K562 (cell line): ENCODE measurements around the gene ADGRD1. TPM values are rescaled to one million over a fixed set of nuclear protein-coding genes. Genes with fewer than 3 reads are reported as not detected.

Experiments used
- ATAC-seq: fragments of 200-7000 bp; cut with Tn5 transposase; 3 replicates; pipeline ENCODE4 v1.9.1; 2020; ENCODE audit warnings: moderate library complexity
- BruUV-seq: library from RNA; stranded (reverse); fragments of 400-500 nt; replicated peaks from 2 replicates; lab custom pipeline; 2021; lab: Mats Ljungman, UMichigan
- CTCF ChIA-PET: fragments of 300-600 bp; formaldehyde crosslinking; extraction: SDS; loops from one replicate; lab custom pipeline; 2021; ENCODE audit warnings: low intra/inter-chr PET ratio; lab: Yijun Ruan, JAX
- POLR2A ChIA-PET: fragments of 300-600, 350-650 bp; sonication (Branson Sonifier 250); formaldehyde crosslinking; extraction: SDS; loops from one replicate; lab custom pipeline; 2021; ENCODE audit warnings: antibody characterized with exemption, inconsistent platforms; lab: Yijun Ruan, JAX
- DNase-seq, 4 experiments: peaks; one replicate each; pipeline versions ENCODE4 v3.0.0 to v3.0.0-alpha.2; 2011 to 2018; ENCODE audit warnings: low spot score in 3 of 4, mixed read lengths in 3 of 4; ENCODE audit errors: extremely low read depth in 1 of 4
- FAIRE-seq: peaks from 2 replicates; lab custom pipeline; 2011; peaks lifted over from hg19 to GRCh38; lab: Jason Lieb, UNC
- H2AFZ ChIP-seq: 2 replicates; pipeline ENCODE4 v1.6.0; 2011; ENCODE audit warnings: low read depth, low read length, control low read depth, inconsistent platforms
- H3K27ac ChIP-seq: fragments of 200-600 bp; 3 replicates; pipeline ENCODE4 v1.8.0; 2011; ENCODE audit warnings: low read depth, mild to moderate bottlenecking, control low read depth, inconsistent platforms, low read length, moderate library complexity, mixed read lengths; ENCODE audit errors: extremely low read depth
- H3K27me3 ChIP-seq, 2 experiments: fragments of 300-600 bp in 1 of 2; 2 replicates in 1 of 2; 3 replicates in 1 of 2; pipeline versions ENCODE4 v1.6.0 to v1.8.0; 2011; ENCODE audit warnings: inconsistent platforms in 2 of 2, low read length in 2 of 2, mild to moderate bottlenecking in 1 of 2, mixed read lengths in 1 of 2, moderate library complexity in 1 of 2; ENCODE audit not compliant: control insufficient read depth in 2 of 2, insufficient read depth in 2 of 2
- H3K36me3 ChIP-seq: fragments of 300-600 bp; 3 replicates; pipeline ENCODE4 v1.8.0; 2011; ENCODE audit warnings: mild to moderate bottlenecking, low read length, inconsistent platforms; ENCODE audit not compliant: control insufficient read depth, insufficient read depth
- H3K4me1 ChIP-seq, 2 experiments: fragments of 200-600 bp in 1 of 2; replicated peaks in 1 of 2; 2 replicates in 1 of 2; 3 replicates in 1 of 2; pipeline versions ENCODE4 v1.5.1 to v1.8.0; 2011; ENCODE audit warnings: inconsistent platforms in 2 of 2, low read length in 2 of 2, mild to moderate bottlenecking in 1 of 2, mixed read lengths in 1 of 2, moderate library complexity in 1 of 2; ENCODE audit not compliant: control insufficient read depth in 2 of 2, insufficient read depth in 2 of 2
- H3K4me2 ChIP-seq: 2 replicates; pipeline ENCODE4 v1.6.1; 2011; ENCODE audit warnings: low read length, control low read depth, inconsistent platforms, mixed read lengths; ENCODE audit not compliant: insufficient read depth
- H3K4me3 ChIP-seq: fragments of 200-600 bp; sonication (generic), shearing (Covaris generic); 2 replicates; pipeline ENCODE4 v1.5.1; 2016; ENCODE audit warnings: control low read depth, inconsistent platforms
- H3K79me2 ChIP-seq: fragments of 200-600 bp; 3 replicates; pipeline ENCODE4 v1.8.0; 2011; ENCODE audit warnings: low read length, inconsistent platforms; ENCODE audit not compliant: control insufficient read depth, insufficient read depth
- H3K9ac ChIP-seq, 2 experiments: 2 replicates each; pipeline versions ENCODE4 v1.6.0 to v1.6.1; 2011; ENCODE audit warnings: low read depth in 2 of 2, low read length in 2 of 2, control low read depth in 1 of 2, inconsistent platforms in 1 of 2, mild to moderate bottlenecking in 1 of 2, mixed read lengths in 1 of 2; ENCODE audit not compliant: insufficient read depth in 1 of 2
- H3K9me1 ChIP-seq: one replicate; pipeline ENCODE4 v1.6.0; 2011; ENCODE audit warnings: inconsistent platforms, mild to moderate bottlenecking, low read length, moderate library complexity; ENCODE audit not compliant: control insufficient read depth, insufficient read depth
- H3K9me3 ChIP-seq: replicated peaks from 2 replicates; pipeline ENCODE4 v1.5.1; 2011; ENCODE audit warnings: low read depth, low read length, inconsistent platforms; ENCODE audit not compliant: control insufficient read depth, insufficient read depth
- H4K20me1 ChIP-seq: replicated peaks from 2 replicates; pipeline ENCODE4 v1.6.1; 2011; ENCODE audit warnings: low read length, inconsistent platforms, mixed read lengths; ENCODE audit not compliant: control insufficient read depth, insufficient read depth
- ARNT ChIP-seq, 2 experiments: fragments of 450-650 bp; IDR thresholded peaks; 2 replicates each; pipeline ENCODE4 v1.6.1; 2016; ENCODE audit warnings: mild to moderate bottlenecking in 1 of 2
- ETV6 ChIP-seq, 3 experiments: fragments of 150-350 bp in 1 of 3; sonication (generic) in 1 of 3; formaldehyde crosslinking in 1 of 3; IDR thresholded peaks; 2 replicates each; pipeline versions ENCODE4 v1.6.1 to v1.8.0; 2014 to 2022; ENCODE audit warnings: borderline replicate concordance in 2 of 3, low read depth in 2 of 3, antibody characterized with exemption in 1 of 3, low read length in 1 of 3, mild to moderate bottlenecking in 1 of 3, missing genetic modification reagents in 1 of 3
- PHTF2 ChIP-seq: fragments of 250-450 bp; sonication (Bioruptor Pico); IDR thresholded peaks from 2 replicates; pipeline ENCODE4 v1.5.0; 2021; ENCODE audit warnings: mild to moderate bottlenecking
- RUNX1 ChIP-seq: sonication (generic); IDR thresholded peaks from 2 replicates; pipeline ENCODE4 v1.6.1; 2016; ENCODE audit warnings: antibody characterized with exemption, low read depth
- ZNF274 ChIP-seq: IDR thresholded peaks from 2 replicates; pipeline ENCODE4 v1.6.1; 2011; ENCODE audit warnings: low read depth, mild to moderate bottlenecking, low read length, moderate library complexity, borderline replicate concordance
- ZNF740 ChIP-seq, 3 experiments: fragments of 200-800 bp in 1 of 3; sonication (Bioruptor generic) in 1 of 3; sonication (generic) in 1 of 3; formaldehyde crosslinking in 1 of 3; IDR thresholded peaks; 2 replicates each; pipeline versions ENCODE4 v1.6.1 to v1.8.0; 2016 to 2022; ENCODE audit warnings: mild to moderate bottlenecking in 2 of 3, missing compliant biosample characterization in 2 of 3, missing genetic modification characterization in 2 of 3, missing genetic modification reagents in 1 of 3
- WGBS: fragments of 100-300 bp; shearing (Covaris generic); methylation state at CpG from one replicate; pipeline ENCODE4 v1.1.6; 2016; ENCODE audit warnings: low coverage, mixed read lengths; ENCODE audit not compliant: insufficient coverage; ENCODE audit errors: missing lambda C conversion rate; 5-methylcytosine and 5-hydroxymethylcytosine counted together
- in situ Hi-C: fragments of 300-500 bp; cut with MboI; formaldehyde crosslinking; loops from 4 replicates; pipeline ENCODE4 v1.15.0; 2018; ENCODE audit warnings: inconsistent platforms, mixed read lengths
- intact Hi-C: fragments of 100-400 bp; cut with micrococcal nuclease; formaldehyde crosslinking; loops from 2 replicates; pipeline ENCODE4 v1.14.2; 2022
- polyA plus RNA-seq, 8 experiments: library from polyadenylated mRNA; depleted of rRNA in 4 of 8; stranded (reverse) in 5 of 8; unstranded in 3 of 8; fragments of >200 nt; fragmentation: Nextera tagmentation in 2 of 8; fragmentation: Illumina TruSeq in 1 of 8; extraction: Ambion mirVana in 2 of 8; extraction: Trizol in 1 of 8; gene quantifications; 2 replicates each; pipeline versions ENCODE4 v1.2.1 to v1.2.3, GENCODE V29; 2011 to 2014; ENCODE audit warnings: inconsistent platforms in 1 of 8, missing spikeins in 1 of 8
- total RNA-seq, 7 experiments: library from RNA; depleted of rRNA in 6 of 7; stranded (reverse); fragments of >200 nt in 6 of 7; fragmentation: Illumina TruSeq in 2 of 7; extraction: Trizol in 2 of 7; gene quantifications; 2 replicates each; pipeline versions ENCODE4 v1.2.1 to v1.2.3, GENCODE V29; 2011 to 2021; ENCODE audit warnings: low replicate concordance in 1 of 7

ADGRD1 gene
- total and polyA plus RNA-seq, 9 of the 15 experiments (the other 6 are each of a cell fraction or from before 2014, with no cell fraction given): 1.7 to 11.7 (median 3.3) TPM

DNA sequence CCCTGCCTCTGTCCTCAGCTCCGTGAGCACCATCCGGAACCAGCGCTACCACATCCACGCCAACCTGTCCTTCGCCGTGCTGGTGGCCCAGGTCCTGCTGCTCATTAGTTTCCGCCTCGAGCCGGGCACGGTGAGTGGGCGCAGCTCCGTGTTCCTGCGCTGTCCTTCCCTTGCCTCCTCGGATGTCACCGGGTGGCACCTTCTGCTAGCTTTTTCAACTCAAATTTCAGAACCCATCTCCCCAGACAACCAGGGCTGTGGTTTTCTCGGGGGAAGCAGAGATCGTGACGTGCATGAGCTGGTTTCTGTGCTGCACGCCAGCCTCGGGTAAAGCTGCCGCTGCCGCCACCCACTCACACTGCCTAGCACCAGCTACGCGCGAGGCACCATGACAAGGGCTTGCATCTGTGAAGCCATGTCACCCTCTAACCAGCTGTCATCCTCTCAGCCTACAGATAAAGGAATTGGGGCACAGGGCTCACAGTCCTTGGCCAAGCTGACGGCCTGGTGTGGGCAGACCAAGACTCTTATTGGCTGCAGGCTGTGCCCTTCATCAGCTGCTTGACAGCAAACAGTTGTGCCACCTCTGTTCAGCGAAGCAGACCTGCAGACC lies 152.1 kb downstream of the ADGRD1 start:
- CTCF ChIA-PET: interaction anchor here (1.2 to 1.8 kb wide), 2 partner anchors 26 to 722 kb away, joined by 3 to 8 read pairs; partner anchors contain the start of gene MMP17
- Histone ChIP-seq H3K9ac (no peak overlapping the region), H3K79me2 (no peaks in the 10 kb centered on the region), H3K36me3 (no peaks in the 10 kb centered on the region), H3K4me2 (no peak overlapping the region), H4K20me1 (no peaks in the 10 kb centered on the region; the same call in 1 of the 2 replicates), H3K9me3 (no peaks in the 10 kb centered on the region), H2AFZ (no peak overlapping the region), H3K4me3 (no peak overlapping the region), H3K4me1 (peaks cover 0 to 27% of the 10 kb centered on the region in 2 experiments; a peak in 2 of 5 replicates), H3K9me1 (no peaks in the 10 kb centered on the region), H3K27me3 (peaks cover 0 to 7% of the 10 kb centered on the region in 2 experiments; a peak in 1 of 5 replicates), H3K27ac (no peak overlapping the region)
- 44% methylated on average over 24 of the region's 27 CpGs for WGBS
- no TSS peak for BruUV-seq
- intact Hi-C loops: loop anchor here (2.0 to 10.0 kb wide), 3 partner anchors 189 to 729 kb away; no protein-coding TSS in a partner anchor
- in situ Hi-C loops: loop anchor here (10.0 kb wide), 1 partner anchor 729 kb away; no protein-coding TSS in a partner anchor
- TF ChIP-seq ZNF274 (no peak), ARNT (IDR thresholded peaks at IDR 0.05) (no peak), PHTF2 (CRISPR knock-in tag) (no peak), ETV6 (IDR thresholded peaks at IDR 0.05; ENCODE audit: borderline replicate concordance in 1 of 2, low read depth in 2 of 2, low read length in 1 of 2) (no peak), ETV6 (CRISPR knock-in tag; IDR thresholded peaks at IDR 0.05; ENCODE audit: borderline replicate concordance) (no peak), RUNX1 (no peak), ZNF740 (CRISPR knock-in tag; IDR thresholded peaks at IDR 0.05) (no peak), ZNF740 (tag; IDR thresholded peaks at IDR 0.05) (no peak)
- no peak for ATAC-seq
- POLR2A ChIA-PET: interaction anchor here (0.6 to 0.8 kb wide), 3 partner anchors 9 to 280 kb away, joined by 3 to 4 read pairs (median 4); no protein-coding TSS in a partner anchor
- no peak for FAIRE-seq
- DNase-seq: no peak
